ENCODE data around the gene HOXB1. TPM values are rescaled to one million over a fixed set of nuclear protein-coding genes. Genes with fewer than 3 reads are reported as not detected.
A peak's percentile ranks its signal among the peaks of the same experiment; 100 is the strongest.

The HOXB1 gene
- polyA plus RNA-seq, 1 of the 3 experiments (the other 2 are of a cell fraction): not detected

- Histone ChIP-seq H2AFZ (ENCODE audit: low read depth) (no peak overlapping the region), H3K9me2 (no peaks in the 10 kb centered on the region), H3K4me3 (ENCODE audit: low read depth in 2 of 2, low read length in 1 of 2) (no peak overlapping the region), H3K4me1 (ENCODE audit: control insufficient read depth in 1 of 2, insufficient read depth in 2 of 2, low read depth in 1 of 2, low read length in 1 of 2) (peaks cover 0 to 2% of the 10 kb centered on the region in 2 experiments; a peak in 1 of 4 replicates), H4K20me1 (ENCODE audit: insufficient read depth) (peaks cover 4% of the 10 kb centered on the region; the same call in 1 of the 2 replicates), H3K27me3 (ENCODE audit: insufficient read depth) (peaks cover 97% of the 10 kb centered on the region), H3K79me2 (ENCODE audit: insufficient read depth) (no peaks in the 10 kb centered on the region), H3K36me3 (replicated peaks in 1 of 2; ENCODE audit: control insufficient read depth in 1 of 2, insufficient read depth in 2 of 2, low read length in 1 of 2) (no peaks in the 10 kb centered on the region), H3K9me3 (no peaks in the 10 kb centered on the region), H3K9ac (no peak overlapping the region), H3K4me2 (no peak overlapping the region), H3F3A (replicated peaks; ENCODE audit: insufficient read depth) (no peaks in the 10 kb centered on the region), H3K27ac (ENCODE audit: low read depth in 2 of 2, low read length in 1 of 2) (no peak overlapping the region)
- ChIA-PET POLR2A (no interaction called here), CTCF (interaction anchor here (0.7 kb wide), 2 partner anchors 29 to 50 kb away, joined by 3 to 4 read pairs; no protein-coding TSS in a partner anchor)
- 19% methylated on average over 6 of the region's 6 CpGs for WGBS (ENCODE audit: low lambda C conversion rate)
- no peak for TF ChIP-seq SIN3A (IDR thresholded peaks at IDR 0.05; ENCODE audit: borderline replicate concordance, low read depth, low read length)
- TF ChIP-seq IRF3 (IDR thresholded peaks at IDR 0.05; ENCODE audit: low read depth, low read length): no peak
- no peak for TF ChIP-seq FOSL2 (IDR thresholded peaks at IDR 0.05; ENCODE audit: borderline replicate concordance, low read depth)
- no peak for TF ChIP-seq TEAD4 (IDR thresholded peaks at IDR 0.05; ENCODE audit: borderline replicate concordance, insufficient read depth)
- 0 out of 2 replicates have a peak, but pooled peaks have one; percentile 44 for TF ChIP-seq EZH2phosphoT487 (IDR thresholded peaks at IDR 0.05; ENCODE audit: borderline replicate concordance, low read depth)
- no peak for TF ChIP-seq USF1 (IDR thresholded peaks at IDR 0.05; ENCODE audit: borderline replicate concordance, low read depth)
- no peak for TF ChIP-seq USF2 (IDR thresholded peaks at IDR 0.05; ENCODE audit: borderline replicate concordance, low read depth, low read length)
- no peak for TF ChIP-seq GATA2 (CRISPR knock-in tag; IDR thresholded peaks at IDR 0.05)
- no peak for DNase-seq
Observed at GRCh38 chr17:48563385-48563838, 32.6 kb upstream of the HOXB1 start.

GRCh38 chr17:48562934-48563333 lies 32.1 kb upstream of the HOXB1 start:
- Histone ChIP-seq H3K27me3 (ENCODE audit: insufficient read depth) (peaks cover 97% of the 10 kb centered on the region), H3K9me3 (no peaks in the 10 kb centered on the region), H3F3A (replicated peaks; ENCODE audit: insufficient read depth) (no peaks in the 10 kb centered on the region), H3K4me1 (ENCODE audit: control insufficient read depth in 1 of 2, insufficient read depth in 2 of 2, low read depth in 1 of 2, low read length in 1 of 2) (peaks cover 0 to 2% of the 10 kb centered on the region in 2 experiments; a peak in 1 of 4 replicates), H3K9ac (no peak overlapping the region), H3K9me2 (no peaks in the 10 kb centered on the region), H3K36me3 (replicated peaks in 1 of 2; ENCODE audit: control insufficient read depth in 1 of 2, insufficient read depth in 2 of 2, low read length in 1 of 2) (no peaks in the 10 kb centered on the region), H3K79me2 (ENCODE audit: insufficient read depth) (no peaks in the 10 kb centered on the region), H4K20me1 (ENCODE audit: insufficient read depth) (peaks cover 4% of the 10 kb centered on the region; the same call in 1 of the 2 replicates), H3K27ac (ENCODE audit: low read depth in 2 of 2, low read length in 1 of 2) (no peak overlapping the region), H3K4me2 (no peak overlapping the region), H3K4me3 (ENCODE audit: low read depth in 2 of 2, low read length in 1 of 2) (no peak overlapping the region), H2AFZ (ENCODE audit: low read depth) (no peak overlapping the region)
- no peak for DNase-seq
- TF ChIP-seq CHD2 (IDR thresholded peaks at IDR 0.05; ENCODE audit: low read length, partially characterized antibody) (no peak), ELF1 (IDR thresholded peaks at IDR 0.05) (no peak), RCOR1 (IDR thresholded peaks at IDR 0.05; ENCODE audit: low read length) (no peak), TEAD4 (IDR thresholded peaks at IDR 0.05; ENCODE audit: borderline replicate concordance, insufficient read depth) (no peak), ZBTB33 (IDR thresholded peaks at IDR 0.05; ENCODE audit: borderline replicate concordance, low read depth) (no peak), FOXJ3 (CRISPR knock-in tag; IDR thresholded peaks at IDR 0.05) (no peak), IRF3 (IDR thresholded peaks at IDR 0.05; ENCODE audit: low read depth, low read length) (no peak), NFIC (IDR thresholded peaks at IDR 0.05; ENCODE audit: borderline replicate concordance) (no peak), EZH2phosphoT487 (IDR thresholded peaks at IDR 0.05; ENCODE audit: borderline replicate concordance, low read depth) (no peak), FOSL2 (IDR thresholded peaks at IDR 0.05; ENCODE audit: borderline replicate concordance, low read depth) (no peak), SIN3A (IDR thresholded peaks at IDR 0.05; ENCODE audit: borderline replicate concordance, low read depth, low read length) (no peak)
- ChIA-PET POLR2A (no interaction called here), CTCF (interaction anchor here (0.7 to 1.3 kb wide), 6 partner anchors 25 to 316 kb away, joined by 3 to 6 read pairs (median 3); partner anchors contain the start of gene HOXB5)
- WGBS (ENCODE audit: low lambda C conversion rate): 15% methylated on average over 5 of the region's 5 CpGs

Measured in SK-N-SH (cell line).